H1 (cell line): ENCODE results near the gene CD247. TPM values are rescaled to one million over a fixed set of nuclear protein-coding genes. Genes with fewer than 3 reads are reported as not detected.

Source experiments
- CTCF ChIA-PET: fragments of 300-600 bp; sonication (Branson Sonifier 250); formaldehyde crosslinking; loops from one replicate; lab custom pipeline; 2021; ENCODE audit not compliant: partially characterized antibody; lab: Charles Lee
- POLR2A ChIA-PET: fragments of 300-600 bp; sonication (Branson Sonifier 250); formaldehyde crosslinking; loops from one replicate; lab custom pipeline; 2021; ENCODE audit warnings: inconsistent platforms; ENCODE audit not compliant: partially characterized antibody; lab: Charles Lee
- DNase-seq, 2 experiments: peaks; one replicate each; pipeline versions ENCODE4 v3.0.0 to v3.0.0-alpha.2; 2010 to 2022; ENCODE audit warnings: low spot score in 2 of 2, low read depth in 1 of 2, mixed read lengths in 1 of 2
- FAIRE-seq: peaks from 2 replicates; lab custom pipeline; 2011; peaks lifted over from hg19 to GRCh38; lab: Jason Lieb, UNC
- H2AFZ ChIP-seq: 2 replicates; pipeline ENCODE4 v1.8.1; 2012; ENCODE audit warnings: low read length, inconsistent platforms
- H2AK5ac ChIP-seq: 2 replicates; pipeline ENCODE4 v1.6.1; 2013; ENCODE audit warnings: low read depth, low read length
- H2BK120ac ChIP-seq: replicated peaks from 2 replicates; pipeline ENCODE3; 2013; ENCODE audit warnings: low read depth, low read length, inconsistent platforms
- H2BK12ac ChIP-seq: 2 replicates; pipeline ENCODE4 v1.6.1; 2013; ENCODE audit warnings: low read depth, low read length
- H2BK15ac ChIP-seq: 2 replicates; pipeline ENCODE4 v1.6.1; 2013; ENCODE audit warnings: low read length
- H2BK20ac ChIP-seq: 2 replicates; pipeline ENCODE4 v1.6.1; 2013; ENCODE audit warnings: low read length
- H2BK5ac ChIP-seq: 2 replicates; pipeline ENCODE4 v1.6.1; 2013; ENCODE audit warnings: low read depth, low read length
- H3K14ac ChIP-seq: 2 replicates; pipeline ENCODE4 v1.6.1; 2013; ENCODE audit warnings: inconsistent platforms; ENCODE audit not compliant: insufficient read length
- H3K18ac ChIP-seq: 2 replicates; pipeline ENCODE4 v1.6.1; 2013; ENCODE audit warnings: low read length; ENCODE audit errors: extremely low read depth
- H3K23ac ChIP-seq: 2 replicates; pipeline ENCODE4 v1.6.1; 2013; ENCODE audit warnings: inconsistent platforms; ENCODE audit not compliant: insufficient read length
- H3K23me2 ChIP-seq: 2 replicates; pipeline ENCODE4 v1.6.1; 2013; ENCODE audit warnings: low read depth, low read length
- H3K27ac ChIP-seq: 2 replicates; pipeline ENCODE4 v1.6.1; 2011; ENCODE audit warnings: low read depth, low read length, inconsistent platforms
- H3K27me3 ChIP-seq, 4 experiments: replicated peaks in 1 of 4; 1 replicate in 1 of 4; 2 replicates in 3 of 4; pipeline versions ENCODE4 v1.6.1 to v1.8.1; 2011 to 2013; ENCODE audit warnings: low read length in 3 of 4, mild to moderate bottlenecking in 3 of 4, inconsistent platforms in 2 of 4, mixed read lengths in 2 of 4, moderate library complexity in 1 of 4; ENCODE audit not compliant: control insufficient read depth in 3 of 4, insufficient read depth in 3 of 4; ENCODE audit errors: extremely low read depth in 1 of 4
- H3K36me3 ChIP-seq, 4 experiments: 2 replicates each; pipeline versions ENCODE4 v1.6.1 to v1.8.1; 2011 to 2013; ENCODE audit warnings: mild to moderate bottlenecking in 4 of 4, low read length in 3 of 4, moderate library complexity in 2 of 4, control low read depth in 1 of 4, inconsistent platforms in 1 of 4; ENCODE audit not compliant: insufficient read depth in 4 of 4, control insufficient read depth in 2 of 4
- H3K4ac ChIP-seq: replicated peaks from 2 replicates; pipeline ENCODE3; 2013; ENCODE audit warnings: low read length, low read depth, mixed read lengths, inconsistent platforms; ENCODE audit not compliant: insufficient read length
- H3K4me1 ChIP-seq, 4 experiments: replicated peaks in 1 of 4; 1 replicate in 1 of 4; 2 replicates in 3 of 4; pipeline versions ENCODE4 v1.6.1 to v1.8.1; 2011 to 2013; ENCODE audit warnings: low read length in 3 of 4, inconsistent platforms in 2 of 4, mixed read lengths in 1 of 4; ENCODE audit not compliant: insufficient read depth in 4 of 4, control insufficient read depth in 3 of 4
- H3K4me2 ChIP-seq, 2 experiments: 2 replicates each; pipeline versions ENCODE4 v1.6.1 to v1.8.1; 2011 to 2013; ENCODE audit warnings: low read depth in 2 of 2, low read length in 2 of 2, control low read depth in 1 of 2, inconsistent platforms in 1 of 2, mild to moderate bottlenecking in 1 of 2; ENCODE audit not compliant: insufficient read depth in 1 of 2
- H3K4me3 ChIP-seq, 4 experiments: fragments of 200-600, 300-600 bp in 1 of 4; sonication (generic), shearing (Covaris generic), sonication (Bioruptor Twin) in 1 of 4; 2 replicates each; pipeline versions ENCODE4 v1.5.1 to v1.8.1; 2011 to 2016; ENCODE audit warnings: low read length in 4 of 4, low read depth in 3 of 4, control low read depth in 2 of 4, inconsistent platforms in 2 of 4, mild to moderate bottlenecking in 2 of 4, mixed read lengths in 1 of 4, moderate library complexity in 1 of 4; ENCODE audit not compliant: insufficient read depth in 2 of 4; ENCODE audit errors: extremely low read depth in 1 of 4
- H3K56ac ChIP-seq: replicated peaks from 2 replicates; pipeline ENCODE3; 2013; ENCODE audit warnings: low read depth, mild to moderate bottlenecking, mixed read lengths, low read length, inconsistent platforms; ENCODE audit not compliant: insufficient read length
- H3K79me1 ChIP-seq: 2 replicates; pipeline ENCODE4 v1.6.1; 2013; ENCODE audit warnings: low read depth, low read length, control low read depth
- H3K79me2 ChIP-seq, 2 experiments: 2 replicates each; pipeline versions ENCODE4 v1.6.1 to v1.8.1; 2012 to 2013; ENCODE audit warnings: low read length in 2 of 2, mild to moderate bottlenecking in 2 of 2, inconsistent platforms in 1 of 2; ENCODE audit not compliant: insufficient read depth in 2 of 2, control insufficient read depth in 1 of 2
- H3K9ac ChIP-seq, 4 experiments: replicated peaks in 1 of 4; 1 replicate in 1 of 4; 2 replicates in 3 of 4; pipeline versions ENCODE4 v1.6.1 to v1.8.1; 2011 to 2013; ENCODE audit warnings: low read depth in 3 of 4, low read length in 3 of 4, control low read depth in 2 of 4, mild to moderate bottlenecking in 2 of 4, moderate library complexity in 2 of 4, inconsistent platforms in 1 of 4; ENCODE audit errors: extremely low read depth in 1 of 4
- H3K9me3 ChIP-seq, 2 experiments: 2 replicates each; pipeline versions ENCODE4 v1.6.1 to v1.8.1; 2012 to 2013; ENCODE audit warnings: mild to moderate bottlenecking in 2 of 2, moderate library complexity in 2 of 2, control low read depth in 1 of 2, inconsistent platforms in 1 of 2, low read depth in 1 of 2, low read length in 1 of 2, mixed read lengths in 1 of 2; ENCODE audit not compliant: insufficient read depth in 2 of 2
- H4K20me1 ChIP-seq, 2 experiments: replicated peaks in 1 of 2; 2 replicates each; pipeline versions ENCODE3 to v1.8.1; 2011 to 2013; ENCODE audit warnings: inconsistent platforms in 2 of 2, low read length in 2 of 2, mild to moderate bottlenecking in 1 of 2; ENCODE audit not compliant: insufficient read depth in 2 of 2, control insufficient read depth in 1 of 2
- H4K5ac ChIP-seq: 2 replicates; pipeline ENCODE4 v1.6.1; 2013; ENCODE audit warnings: low read length, low read depth, mixed read lengths, inconsistent platforms; ENCODE audit not compliant: insufficient read length
- H4K8ac ChIP-seq: 2 replicates; pipeline ENCODE4 v1.8.0; 2013; ENCODE audit warnings: mild to moderate bottlenecking, moderate library complexity, low read length, inconsistent platforms; ENCODE audit not compliant: insufficient read depth; ENCODE audit errors: extremely low read depth
- H4K91ac ChIP-seq: replicated peaks from 2 replicates; pipeline ENCODE3; 2013; ENCODE audit warnings: low read length, mixed read lengths, inconsistent platforms; ENCODE audit not compliant: insufficient read length
- CHD1 ChIP-seq: IDR thresholded peaks from 2 replicates; pipeline ENCODE4 v1.6.1; 2012; ENCODE audit warnings: low read depth, low read length, improper control_type of control experiment
- WGBS, 2 experiments: shearing (Covaris generic) in 1 of 2; methylation state at CpG; one replicate each; pipeline versions ENCODE4 v1.1.6 to v1.1.7; 2013 to 2015; ENCODE audit warnings: low lambda C conversion rate in 2 of 2, mixed read lengths in 2 of 2, inconsistent platforms in 1 of 2, low coverage in 1 of 2, missing lambda C conversion rate in 1 of 2; ENCODE audit not compliant: insufficient replicate concordance in 2 of 2, insufficient coverage in 1 of 2, insufficient read length in 1 of 2; ENCODE audit errors: extremely low coverage in 1 of 2, missing lambda C conversion rate in 1 of 2; 5-methylcytosine and 5-hydroxymethylcytosine counted together
- polyA plus RNA-seq, 7 experiments: library from polyadenylated mRNA; depleted of rRNA in 3 of 7; stranded (reverse) in 5 of 7; unstranded in 2 of 7; fragments of >200 nt in 5 of 7; fragments of 200-250 nt in 2 of 7; gene quantifications; 1 replicate in 5 of 7; 2 replicates in 1 of 7; 4 replicates in 1 of 7; pipeline versions ENCODE4 v1.2.1 to v1.2.3, GENCODE V29; 2011 to 2013; ENCODE audit warnings: missing spikeins in 2 of 7, mixed read lengths in 2 of 7
- total RNA-seq: library from RNA; stranded (reverse); fragmentation: NEBNext Ultra II Directional; extraction: Animal tissue kit (Norgen Biotek cat#: 25700); gene quantifications from 2 replicates; pipeline ENCODE4 v1.2.1, GENCODE V29; 2021
- TF ChIP-seq, protein P1 (sequence below): IDR thresholded peaks from 2 replicates; pipeline ENCODE4 v1.6.1; 2012; ENCODE audit warnings: low read length, inconsistent platforms

Gene CD247
- total and polyA plus RNA-seq, 2 of the 8 experiments (the other 6 are each of a cell fraction or from before 2014, with no cell fraction given), result 2.0 to 2.2 TPM

DNA sequence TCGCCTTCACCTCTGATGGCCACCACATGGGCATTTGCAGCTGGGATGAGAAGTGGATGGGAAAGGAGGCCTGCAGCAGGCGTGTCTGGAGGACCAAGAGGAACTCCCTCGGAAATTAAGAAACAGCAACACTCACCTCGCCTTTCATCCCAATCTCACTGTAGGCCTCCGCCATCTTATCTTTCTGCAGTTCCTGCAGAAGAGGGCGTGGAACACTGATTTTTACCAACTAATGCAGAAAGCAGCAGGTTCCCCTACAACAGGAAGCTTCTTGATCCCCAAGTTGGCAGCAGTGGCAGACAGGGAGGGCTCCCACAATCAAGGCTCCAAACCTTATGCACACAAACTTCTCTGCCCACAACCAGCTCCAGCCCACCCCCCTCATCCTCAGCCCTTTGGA is 84.4 kb downstream of the CD247 start:
- 90% methylated on average over 6 of the region's 6 CpGs; no CpG with 5 or more reads in 1 of the 2 experiments for WGBS, 2 experiments

More for the DNA sequence above, 84.4 kb downstream of the CD247 start:
- no peak overlapping the region for H3K4ac ChIP-seq
- no peaks in the 10 kb centered on the region for H3K36me3 ChIP-seq
- H4K20me1 ChIP-seq, result no peaks in the 10 kb centered on the region
- no peak overlapping the region for H3K56ac ChIP-seq
- peaks cover 0 to 12% (median 9%) of the 10 kb centered on the region in 4 experiments; a peak in 6 of 7 replicates for H3K27me3 ChIP-seq
- H4K8ac ChIP-seq, result no peak overlapping the region
- no peak overlapping the region for H4K5ac ChIP-seq
- no peaks in the 10 kb centered on the region for H3K79me2 ChIP-seq
- no peak overlapping the region for H2AFZ ChIP-seq
- H2BK20ac ChIP-seq, result no peak overlapping the region
- FAIRE-seq (no peak), DNase-seq (peak in 1 of 2 experiments; percentile 29)
- no peak overlapping the region for H2BK15ac ChIP-seq
- H2AK5ac ChIP-seq, result no peak overlapping the region
- H3K18ac ChIP-seq, result no peak overlapping the region
- no peak overlapping the region for H2BK12ac ChIP-seq
- H4K91ac ChIP-seq, result no peak overlapping the region
- H2BK120ac ChIP-seq, result no peak overlapping the region
- H3K23me2 ChIP-seq, result 0 out of 2 replicates have a peak, but pooled peaks cover under 1% of the 10 kb centered on the region
- H3K14ac ChIP-seq, result no peak overlapping the region
- no peak overlapping the region for H3K9ac ChIP-seq
- H3K4me2 ChIP-seq, result no peak overlapping the region
- no peak overlapping the region for H2BK5ac ChIP-seq
- POLR2A ChIA-PET, result interaction anchor here (0.6 to 1.1 kb wide), 3 partner anchors 17 to 329 kb away, joined by 3 to 5 read pairs (median 3); no protein-coding TSS in a partner anchor
- H3K27ac ChIP-seq, result no peak overlapping the region
- no peaks in the 10 kb centered on the region for H3K9me3 ChIP-seq
- no peaks in the 10 kb centered on the region for H3K79me1 ChIP-seq
- CTCF ChIA-PET, result interaction anchor here (0.7 to 5.5 kb wide), 8 partner anchors 8 to 375 kb away, joined by 3 to 64 read pairs (median 3); no protein-coding TSS in a partner anchor
- H3K23ac ChIP-seq, result no peak overlapping the region
- H3K4me3 ChIP-seq, result no peak overlapping the region
- H3K4me1 ChIP-seq, result peaks cover 13 to 35% (median 24%) of the 10 kb centered on the region in 4 experiments
- TF ChIP-seq CHD1, result no peak
- TF ChIP-seq, protein P1, sequence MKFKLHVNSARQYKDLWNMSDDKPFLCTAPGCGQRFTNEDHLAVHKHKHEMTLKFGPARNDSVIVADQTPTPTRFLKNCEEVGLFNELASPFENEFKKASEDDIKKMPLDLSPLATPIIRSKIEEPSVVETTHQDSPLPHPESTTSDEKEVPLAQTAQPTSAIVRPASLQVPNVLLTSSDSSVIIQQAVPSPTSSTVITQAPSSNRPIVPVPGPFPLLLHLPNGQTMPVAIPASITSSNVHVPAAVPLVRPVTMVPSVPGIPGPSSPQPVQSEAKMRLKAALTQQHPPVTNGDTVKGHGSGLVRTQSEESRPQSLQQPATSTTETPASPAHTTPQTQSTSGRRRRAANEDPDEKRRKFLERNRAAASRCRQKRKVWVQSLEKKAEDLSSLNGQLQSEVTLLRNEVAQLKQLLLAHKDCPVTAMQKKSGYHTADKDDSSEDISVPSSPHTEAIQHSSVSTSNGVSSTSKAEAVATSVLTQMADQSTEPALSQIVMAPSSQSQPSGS, result no peak
